ENCODE results near the gene GBA2.

GRCh38 chr9:35757226-35757891 lies 8.3 kb upstream of the GBA2 start:
- TF ChIP-seq CTCF (conservative IDR thresholded peaks at IDR 0.05 in 1 of 2, IDR thresholded peaks at IDR 0.05 in 1 of 2; ENCODE audit: extremely low read depth in 1 of 2, insufficient read depth in 1 of 2, low read depth in 1 of 2, low read length in 2 of 2) = no peak
- TF ChIP-seq EZH2 (IDR thresholded peaks at IDR 0.05; ENCODE audit: borderline replicate concordance, low read length) = no peak

Measured in mammary epithelial cell (primary cell).